Heart left ventricle (tissue), 13 donors: ENCODE data around the gene TPRG1L.

Source experiments
- POLR2A ChIP-seq, 2 donors: fragments of 450-650 bp; IDR thresholded peaks; one replicate each; pipeline ENCODE4 v1.6.1; 2017; ENCODE audit warnings: antibody characterized with exemption in 2 of 2, mild to moderate bottlenecking in 2 of 2, moderate library complexity in 2 of 2
- TF ChIP-seq, protein P1 (sequence below), 12 donors: fragments of 200-600 bp; sonication (generic) in 4 of 12; IDR thresholded peaks; one replicate each; pipeline versions ENCODE4 v1.5.0 to v1.8.0; 2018 to 2022; ENCODE audit warnings: antibody characterized with exemption in 12 of 12, mild to moderate bottlenecking in 5 of 12
- donor health status: ischemic (EF 13 %, LVEDD 7.1; RV severe dilation, severe dysfunction).
- donor health status: DM: no; HTN: yes; CAD: no.
- donor health status: DM: no; HTN: no; CAD: no.
- donor health status: ischemic (EF 25% LVEDD 6.9; RV normal size, moderate dysfunction).
- donor health status: ischemic (EF 25% LVEDD 5.7; RV mildly dilated, moderate dysfunction).
- donor health status: ischemic (EF 35%, LVEDD 5.7; RV mildly dilated, moderate dysfunction).
- donor health status: nonischemic (EF 11% LVEDD 7.7; RV severe dilation, severe dysfunction).
- donor health status: DM: yes; HTN: yes; CAD: no.
- donor health status: PGD.
- donor health status: ischemic (EF 29% LVEDD 5.4; RV normal size, mild dysfunction).
- donor health status: nonischemic (EF 23%, LVEDD 6.1; RV moderate dilation, normal function).

DNA sequence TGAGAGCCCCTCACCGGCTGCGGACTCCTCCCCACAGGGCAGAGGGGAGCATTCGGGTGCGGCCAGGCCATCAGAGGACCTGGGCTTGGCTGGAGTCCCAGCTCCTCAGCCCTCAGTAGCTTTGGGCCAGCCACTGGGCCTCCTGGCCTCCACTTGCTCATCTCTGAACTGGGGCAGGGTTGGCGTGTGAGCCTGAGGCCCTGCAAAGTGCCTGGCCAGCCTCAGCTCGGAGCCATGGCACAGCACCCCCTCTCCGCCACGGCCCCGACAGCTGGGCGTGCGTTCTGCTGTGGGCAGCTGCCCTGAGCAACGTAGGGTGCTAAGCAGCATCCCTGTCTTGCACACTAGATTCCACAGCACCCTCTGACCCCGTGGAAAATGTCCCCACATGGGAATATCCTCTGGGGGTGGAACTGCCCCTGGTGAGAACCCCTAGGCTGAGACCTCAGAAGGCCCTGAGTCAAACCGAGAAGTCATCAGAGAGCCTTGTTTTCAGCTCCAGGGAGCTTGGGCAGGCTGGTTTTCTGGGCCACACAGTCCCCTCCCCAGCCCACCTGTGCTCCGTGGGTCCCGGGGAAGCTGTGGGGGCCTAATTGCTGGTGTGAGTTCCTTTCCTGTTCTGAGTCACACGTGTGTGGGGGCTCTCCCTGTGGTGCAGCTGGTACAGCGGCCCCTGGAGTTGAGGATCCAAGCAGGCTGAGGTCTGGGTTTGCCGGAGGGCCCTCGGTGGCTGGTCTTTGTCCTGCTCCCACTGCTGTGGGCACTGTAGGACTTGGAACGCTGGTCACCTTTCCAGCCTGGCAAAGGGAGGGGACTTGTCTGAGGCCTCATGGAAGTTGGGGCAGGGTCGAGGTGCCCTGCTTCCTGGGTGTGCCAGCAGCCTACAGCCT is 52.0 kb downstream of the TPRG1L start:
- TF ChIP-seq, protein P1, sequence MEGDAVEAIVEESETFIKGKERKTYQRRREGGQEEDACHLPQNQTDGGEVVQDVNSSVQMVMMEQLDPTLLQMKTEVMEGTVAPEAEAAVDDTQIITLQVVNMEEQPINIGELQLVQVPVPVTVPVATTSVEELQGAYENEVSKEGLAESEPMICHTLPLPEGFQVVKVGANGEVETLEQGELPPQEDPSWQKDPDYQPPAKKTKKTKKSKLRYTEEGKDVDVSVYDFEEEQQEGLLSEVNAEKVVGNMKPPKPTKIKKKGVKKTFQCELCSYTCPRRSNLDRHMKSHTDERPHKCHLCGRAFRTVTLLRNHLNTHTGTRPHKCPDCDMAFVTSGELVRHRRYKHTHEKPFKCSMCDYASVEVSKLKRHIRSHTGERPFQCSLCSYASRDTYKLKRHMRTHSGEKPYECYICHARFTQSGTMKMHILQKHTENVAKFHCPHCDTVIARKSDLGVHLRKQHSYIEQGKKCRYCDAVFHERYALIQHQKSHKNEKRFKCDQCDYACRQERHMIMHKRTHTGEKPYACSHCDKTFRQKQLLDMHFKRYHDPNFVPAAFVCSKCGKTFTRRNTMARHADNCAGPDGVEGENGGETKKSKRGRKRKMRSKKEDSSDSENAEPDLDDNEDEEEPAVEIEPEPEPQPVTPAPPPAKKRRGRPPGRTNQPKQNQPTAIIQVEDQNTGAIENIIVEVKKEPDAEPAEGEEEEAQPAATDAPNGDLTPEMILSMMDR (IDR thresholded peaks at IDR 0.05) = no peak
- no peak for TF ChIP-seq POLR2A (IDR thresholded peaks at IDR 0.05)
